GM06990 (cell line): Measurements from ENCODE around the gene ERAP2.
"Not testable (repeated sequence)": the region's sequence is repeated elsewhere in the genome, so short reads cannot be mapped to it uniquely, and the experiment has no call there.

Source experiments
- DNase-seq: peaks from one replicate; pipeline ENCODE4 v3.0.0-alpha.2; 2011; ENCODE audit not compliant: insufficient read length; ENCODE audit errors: extremely low read depth
- H3K27me3 ChIP-seq: replicated peaks from 2 replicates; pipeline ENCODE4 v1.6.0; 2011; ENCODE audit warnings: low read length; ENCODE audit not compliant: control insufficient read depth, insufficient read depth
- H3K36me3 ChIP-seq: 2 replicates; pipeline ENCODE4 v1.5.1; 2011; ENCODE audit warnings: low read length; ENCODE audit not compliant: control insufficient read depth, insufficient read depth
- H3K4me3 ChIP-seq: replicated peaks from 2 replicates; pipeline ENCODE4 v1.5.1; 2011; ENCODE audit warnings: low read depth, mild to moderate bottlenecking, control low read depth, low read length
- TF ChIP-seq, protein P1 (sequence below): IDR thresholded peaks from 2 replicates; pipeline ENCODE4 v1.5.1; 2011; ENCODE audit warnings: low read length, control low read depth, mild to moderate bottlenecking, inconsistent platforms; ENCODE audit not compliant: insufficient read depth, poor library complexity, severe bottlenecking

The ERAP2 gene

DNA sequence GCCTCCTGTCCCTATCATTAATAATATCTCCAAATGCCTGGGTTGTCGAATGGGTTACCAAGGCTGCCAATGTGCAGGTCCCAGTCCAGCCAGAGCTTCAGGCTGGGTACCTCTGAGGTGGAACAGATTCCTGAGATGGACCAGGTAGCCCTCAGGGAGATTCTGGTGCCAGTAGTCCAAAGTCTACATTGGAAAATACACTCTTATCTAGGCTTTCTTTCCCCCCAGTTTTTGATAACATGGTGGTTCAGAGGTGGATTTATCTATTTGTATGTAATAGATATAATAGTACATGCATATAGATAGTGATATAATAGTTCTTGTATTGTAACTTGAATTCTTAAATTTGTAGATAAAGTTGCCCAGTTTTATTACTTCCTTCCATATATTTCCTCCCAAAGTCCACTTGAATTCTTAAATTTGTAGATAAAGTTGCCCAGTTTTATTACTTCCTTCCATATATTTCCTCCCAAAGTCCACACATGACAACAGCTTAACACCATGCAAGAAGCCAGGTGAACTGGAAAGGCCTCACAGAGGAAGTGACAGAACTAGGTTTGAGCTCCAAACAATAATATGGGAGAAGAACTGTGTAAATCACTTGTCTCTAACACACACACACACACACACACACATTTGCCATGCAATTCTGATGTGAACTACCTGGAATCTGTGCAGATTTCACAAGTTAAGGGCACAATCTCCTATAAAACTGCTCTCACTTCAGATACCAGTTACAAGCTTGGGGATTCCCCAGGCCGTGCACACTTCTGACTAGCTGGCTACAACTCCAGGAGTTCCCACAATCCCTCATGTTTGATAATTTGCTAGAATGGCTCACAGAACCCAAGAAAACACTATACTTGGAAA is 37.9 kb upstream of the ERAP2 start:
- TF ChIP-seq, protein P1, sequence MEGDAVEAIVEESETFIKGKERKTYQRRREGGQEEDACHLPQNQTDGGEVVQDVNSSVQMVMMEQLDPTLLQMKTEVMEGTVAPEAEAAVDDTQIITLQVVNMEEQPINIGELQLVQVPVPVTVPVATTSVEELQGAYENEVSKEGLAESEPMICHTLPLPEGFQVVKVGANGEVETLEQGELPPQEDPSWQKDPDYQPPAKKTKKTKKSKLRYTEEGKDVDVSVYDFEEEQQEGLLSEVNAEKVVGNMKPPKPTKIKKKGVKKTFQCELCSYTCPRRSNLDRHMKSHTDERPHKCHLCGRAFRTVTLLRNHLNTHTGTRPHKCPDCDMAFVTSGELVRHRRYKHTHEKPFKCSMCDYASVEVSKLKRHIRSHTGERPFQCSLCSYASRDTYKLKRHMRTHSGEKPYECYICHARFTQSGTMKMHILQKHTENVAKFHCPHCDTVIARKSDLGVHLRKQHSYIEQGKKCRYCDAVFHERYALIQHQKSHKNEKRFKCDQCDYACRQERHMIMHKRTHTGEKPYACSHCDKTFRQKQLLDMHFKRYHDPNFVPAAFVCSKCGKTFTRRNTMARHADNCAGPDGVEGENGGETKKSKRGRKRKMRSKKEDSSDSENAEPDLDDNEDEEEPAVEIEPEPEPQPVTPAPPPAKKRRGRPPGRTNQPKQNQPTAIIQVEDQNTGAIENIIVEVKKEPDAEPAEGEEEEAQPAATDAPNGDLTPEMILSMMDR = no peak
- Histone ChIP-seq H3K4me3 (no peak overlapping the region), H3K36me3 (no peaks in the 10 kb centered on the region), H3K27me3 (no peaks in the 10 kb centered on the region)
- no peak for DNase-seq

DNA sequence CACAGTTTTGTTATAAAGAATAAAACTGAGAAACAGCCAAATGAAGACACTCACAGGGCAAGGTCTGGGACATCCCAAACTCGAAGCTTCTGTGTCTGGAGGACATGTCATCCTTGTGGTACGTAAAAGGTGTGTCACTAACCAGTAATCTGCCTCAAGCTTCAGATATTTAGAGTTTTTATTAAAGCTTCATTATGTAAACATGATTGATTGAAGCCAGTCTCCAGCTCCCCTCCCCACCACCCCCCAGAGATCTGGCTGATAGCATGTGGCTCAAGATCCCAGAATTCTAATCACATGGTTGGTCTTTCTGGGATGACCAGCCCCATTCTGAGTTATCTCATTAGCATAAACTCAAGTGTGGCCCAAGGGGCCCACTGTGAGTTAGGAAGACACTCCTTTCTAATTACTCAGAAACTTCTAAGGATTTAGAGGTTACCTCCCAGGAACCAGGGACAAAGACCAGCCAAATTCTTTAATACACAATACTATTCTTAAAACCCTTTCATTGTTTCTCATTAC is 37.2 kb upstream of the ERAP2 start:
- TF ChIP-seq, protein P1 = no peak
- no peaks in the 10 kb centered on the region for H3K27me3 ChIP-seq
- H3K4me3 ChIP-seq = no peak overlapping the region
- no peaks in the 10 kb centered on the region for H3K36me3 ChIP-seq
- no peak for DNase-seq

DNA sequence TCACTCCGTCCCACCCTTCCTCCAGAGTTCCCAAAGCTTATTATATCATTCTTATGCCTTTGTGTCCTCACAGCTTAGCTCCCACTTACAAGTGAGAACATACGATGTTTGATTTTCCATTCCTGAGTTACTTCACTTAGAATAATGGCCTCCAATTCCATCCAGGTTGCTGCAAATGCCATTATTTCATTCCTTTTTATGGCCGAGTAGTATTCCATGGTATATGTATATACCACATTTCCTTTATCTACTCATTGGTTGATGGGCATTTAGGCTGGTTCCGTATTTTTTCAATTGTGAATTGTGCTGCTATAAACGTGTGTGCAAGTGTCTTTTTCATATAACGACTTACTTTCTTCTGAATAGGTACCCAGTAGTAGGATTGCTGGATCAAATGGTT is 34.4 kb upstream of the ERAP2 start:
- H3K4me3 ChIP-seq = not testable (repeated sequence)

DNA sequence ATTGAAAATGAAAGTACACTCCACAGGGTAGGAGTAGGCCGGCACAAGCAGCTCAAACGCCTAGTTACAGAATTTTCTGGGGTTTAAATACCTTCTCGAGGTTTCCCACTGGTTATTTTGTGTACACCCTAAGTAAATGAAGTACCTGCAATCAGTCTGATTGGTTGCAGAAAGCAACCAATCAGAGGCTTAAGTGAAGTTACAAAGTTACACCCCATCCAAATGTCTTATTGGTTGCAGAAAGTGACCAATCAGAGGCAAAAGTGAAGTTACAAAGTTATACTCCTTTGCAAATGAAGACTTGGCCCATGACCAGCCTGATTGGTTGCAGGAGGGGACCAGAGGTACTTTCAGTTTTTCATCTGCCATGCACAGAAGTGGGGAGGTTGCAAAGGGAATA is 33.2 kb upstream of the ERAP2 start:
- Histone ChIP-seq H3K27me3 (no peaks in the 10 kb centered on the region), H3K4me3 (no peak overlapping the region), H3K36me3 (no peaks in the 10 kb centered on the region)
- DNase-seq = no peak
- TF ChIP-seq, protein P1 = no peak

More for the DNA sequence above, 34.4 kb upstream of the ERAP2 start:
- DNase-seq, H3K36me3 ChIP-seq, H3K27me3 ChIP-seq: not testable (repeated sequence)

DNA sequence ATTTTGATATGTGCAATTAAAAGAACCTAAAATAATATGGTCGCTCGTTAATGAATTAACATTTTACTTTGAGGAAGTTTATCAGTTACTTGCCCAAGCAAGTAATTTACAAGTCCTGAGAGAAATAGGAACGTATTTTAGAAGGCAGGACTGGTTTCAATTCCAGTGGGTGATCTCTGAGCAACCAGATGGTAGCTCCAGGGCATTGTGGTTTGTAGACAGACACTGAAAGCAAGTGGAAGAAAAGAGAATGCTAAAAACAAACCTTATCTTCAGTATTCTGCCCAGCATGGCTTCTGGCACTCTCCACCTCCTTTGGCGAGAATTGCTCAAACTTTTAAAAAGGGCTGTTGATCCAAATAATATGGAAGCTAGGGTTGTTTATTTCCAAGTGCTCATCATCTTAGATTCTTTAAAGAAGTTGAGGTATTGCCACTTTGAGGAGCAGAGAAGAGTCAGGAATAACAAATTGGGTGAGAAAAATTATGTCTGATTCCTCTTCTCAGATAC is 31.8 kb upstream of the ERAP2 start:
- no peaks in the 10 kb centered on the region for H3K36me3 ChIP-seq
- H3K4me3 ChIP-seq = no peak overlapping the region
- no peak for DNase-seq
- TF ChIP-seq, protein P1 = no peak
- H3K27me3 ChIP-seq = no peaks in the 10 kb centered on the region

DNA sequence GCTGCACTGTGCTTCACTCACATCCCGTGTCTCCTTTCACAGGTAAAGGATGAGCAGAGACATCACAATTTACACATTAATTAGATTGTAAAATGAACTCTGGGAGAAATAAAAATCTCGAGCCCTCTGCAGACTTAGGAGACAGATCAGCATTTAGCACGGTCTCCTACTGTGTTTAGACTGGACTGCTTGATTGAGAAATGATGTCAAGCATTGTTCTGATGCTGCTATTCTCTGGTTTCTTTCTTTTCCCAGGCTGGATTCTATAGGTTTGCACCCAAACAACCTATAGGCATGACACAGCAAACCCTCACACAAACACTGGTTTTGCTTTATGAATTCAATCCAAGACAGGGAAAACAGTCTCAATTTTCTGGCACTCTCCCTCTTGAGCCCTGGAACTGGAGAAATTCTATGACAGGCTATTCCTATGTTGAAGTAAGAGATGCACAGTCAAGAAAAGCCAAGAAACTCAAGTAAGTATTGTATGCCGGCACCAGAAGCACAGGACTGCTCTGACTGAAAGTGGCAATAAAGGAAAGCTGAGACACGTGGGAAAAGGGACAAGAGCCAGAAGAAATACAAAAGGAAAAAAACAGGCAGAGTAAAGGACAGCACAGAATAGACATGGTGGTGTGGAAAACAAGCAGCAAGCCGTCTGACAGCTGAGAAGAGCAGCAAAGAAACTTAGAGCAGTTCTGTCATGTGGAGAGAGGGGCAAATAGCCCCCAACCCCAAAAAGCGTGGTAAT is 24.8 kb upstream of the ERAP2 start:
- H3K27me3 ChIP-seq = no peaks in the 10 kb centered on the region
- TF ChIP-seq, protein P1 = no peak
- H3K36me3 ChIP-seq = no peaks in the 10 kb centered on the region
- no peak for DNase-seq
- no peak overlapping the region for H3K4me3 ChIP-seq
